ENCODE measurements around the gene C11orf68.

Gene C11orf68

DNA sequence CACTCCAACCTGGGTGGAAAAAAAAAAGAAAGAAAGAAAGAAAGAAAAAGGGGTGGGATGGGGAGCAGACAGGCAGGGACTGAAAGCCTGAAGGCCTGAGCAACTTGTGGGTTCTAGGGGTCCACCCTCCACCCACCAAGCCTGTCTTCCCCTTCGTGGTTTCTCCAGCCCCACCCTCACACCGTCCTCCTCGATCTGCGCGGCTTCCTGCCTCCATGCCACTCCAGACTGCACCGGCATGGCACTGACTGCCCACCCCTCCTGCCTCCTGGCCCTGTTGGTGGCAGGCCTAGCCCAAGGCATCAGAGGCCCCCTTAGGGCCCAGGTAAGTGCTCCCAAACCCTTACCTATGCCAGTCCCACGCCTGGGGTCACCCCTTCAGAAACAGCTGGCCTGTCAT is 39.2 kb downstream of the C11orf68 start, which contains the start of gene CTSW:
Gene CTSW (plus strand): TSS at position 221 of the 400 bp plus-strand sequence. CDS start 18 bp downstream, at position 239.
- TF ChIP-seq, protein P1, sequence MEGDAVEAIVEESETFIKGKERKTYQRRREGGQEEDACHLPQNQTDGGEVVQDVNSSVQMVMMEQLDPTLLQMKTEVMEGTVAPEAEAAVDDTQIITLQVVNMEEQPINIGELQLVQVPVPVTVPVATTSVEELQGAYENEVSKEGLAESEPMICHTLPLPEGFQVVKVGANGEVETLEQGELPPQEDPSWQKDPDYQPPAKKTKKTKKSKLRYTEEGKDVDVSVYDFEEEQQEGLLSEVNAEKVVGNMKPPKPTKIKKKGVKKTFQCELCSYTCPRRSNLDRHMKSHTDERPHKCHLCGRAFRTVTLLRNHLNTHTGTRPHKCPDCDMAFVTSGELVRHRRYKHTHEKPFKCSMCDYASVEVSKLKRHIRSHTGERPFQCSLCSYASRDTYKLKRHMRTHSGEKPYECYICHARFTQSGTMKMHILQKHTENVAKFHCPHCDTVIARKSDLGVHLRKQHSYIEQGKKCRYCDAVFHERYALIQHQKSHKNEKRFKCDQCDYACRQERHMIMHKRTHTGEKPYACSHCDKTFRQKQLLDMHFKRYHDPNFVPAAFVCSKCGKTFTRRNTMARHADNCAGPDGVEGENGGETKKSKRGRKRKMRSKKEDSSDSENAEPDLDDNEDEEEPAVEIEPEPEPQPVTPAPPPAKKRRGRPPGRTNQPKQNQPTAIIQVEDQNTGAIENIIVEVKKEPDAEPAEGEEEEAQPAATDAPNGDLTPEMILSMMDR (IDR thresholded peaks at IDR 0.05; ENCODE audit: low read length, missing control alignments), result no peak
- no peak for DNase-seq (ENCODE audit: low read depth)
- no peak within 1 kb of the TSS for H3K4me3 ChIP-seq (replicated peaks; ENCODE audit: low read depth, low read length)

DNA sequence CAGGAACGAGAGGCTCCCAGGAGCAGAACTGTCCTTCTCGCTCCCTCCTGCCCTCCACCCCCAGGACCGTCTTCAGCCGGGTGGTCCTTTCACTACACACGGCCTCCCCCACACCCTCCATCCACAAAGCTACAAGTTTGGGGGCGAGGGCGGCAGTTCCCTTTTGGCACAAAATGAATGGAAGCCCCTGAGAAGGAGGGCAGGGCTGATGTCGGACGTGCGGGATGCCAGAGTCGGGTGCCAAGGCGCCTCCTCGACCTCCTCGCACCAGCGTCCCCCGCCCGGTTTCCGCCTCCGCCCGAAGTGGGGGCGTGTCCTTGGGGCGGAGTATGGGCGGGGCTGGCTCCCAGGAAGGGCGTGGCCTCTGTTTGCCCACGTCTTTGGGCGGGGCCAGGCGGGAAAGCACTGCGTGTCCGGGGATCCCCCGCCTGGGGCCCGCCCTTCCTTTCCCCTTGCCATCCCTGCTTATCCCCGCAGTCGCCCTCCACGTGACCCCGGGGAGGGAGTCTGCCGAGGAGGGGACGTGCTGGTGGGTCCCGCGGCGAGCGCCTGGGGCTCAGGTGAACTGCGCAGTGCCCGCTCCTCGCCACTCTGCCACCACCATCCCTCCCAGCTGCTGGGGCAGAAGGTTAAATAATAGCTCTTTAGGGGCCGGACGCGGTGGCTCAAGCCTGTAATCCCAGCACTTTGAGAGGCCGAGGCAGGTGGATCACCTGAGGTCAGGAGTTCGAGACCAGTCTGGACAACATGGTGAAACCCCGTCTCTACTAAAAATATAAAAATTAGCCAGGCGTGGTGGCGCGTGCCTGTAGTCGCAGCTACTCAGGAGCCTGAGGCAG is 45.3 kb downstream of the C11orf68 start:
- DNase-seq (ENCODE audit: low read depth), result peak; percentile 91
- H3K4me3 ChIP-seq (replicated peaks; ENCODE audit: low read depth, low read length), result peak overlapping the region; percentile 67
- TF ChIP-seq, protein P1 (IDR thresholded peaks at IDR 0.05; ENCODE audit: low read length, missing control alignments), result no peak

DNA sequence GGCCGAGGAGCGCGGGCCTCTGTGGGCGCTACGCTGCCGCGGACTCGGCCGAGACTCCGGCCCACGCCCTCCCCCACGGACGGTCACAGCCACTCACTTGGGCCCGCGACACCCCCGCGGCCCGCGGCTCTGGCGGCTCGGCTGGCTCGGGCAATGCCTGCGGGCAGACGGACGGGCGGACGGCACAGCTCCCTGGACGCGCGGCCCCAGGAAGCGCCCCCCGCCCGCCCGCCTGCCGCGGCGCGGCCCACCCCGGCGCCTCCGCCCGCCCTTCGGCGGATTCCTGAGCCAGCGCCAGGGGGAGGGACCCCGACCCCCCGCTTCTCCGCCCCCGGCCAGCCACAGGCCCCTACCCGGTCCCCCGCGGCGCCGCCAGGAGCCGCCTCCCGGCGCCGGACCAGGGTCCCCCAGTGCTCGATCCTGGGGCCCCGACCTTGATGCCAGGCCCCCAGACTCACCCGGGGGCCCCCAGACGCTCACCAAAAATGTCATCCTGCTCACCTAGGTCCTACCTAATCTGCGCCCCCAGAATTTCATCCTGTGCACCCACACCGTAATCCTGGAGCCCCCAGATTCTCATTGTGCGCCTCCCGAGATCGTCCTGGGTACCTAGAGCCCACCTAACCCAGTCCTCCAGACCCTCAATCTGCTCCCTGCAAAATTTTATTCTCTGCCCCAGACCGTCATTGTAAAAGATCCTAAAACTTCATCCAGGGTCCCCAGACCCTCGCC is 46.1 kb downstream of the C11orf68 start, which contains the start of gene EFEMP2:
Gene EFEMP2 (minus strand): TSS at position 215 of the 732 bp plus-strand sequence. CDS start 446 bp downstream, outside the sequence.
- TF ChIP-seq, protein P1 (IDR thresholded peaks at IDR 0.05; ENCODE audit: low read length, missing control alignments), result no peak
- H3K4me3 ChIP-seq (replicated peaks; ENCODE audit: low read depth, low read length), result peak within 1 kb of the TSS; percentile 67
- no peak for DNase-seq (ENCODE audit: low read depth)

DNA sequence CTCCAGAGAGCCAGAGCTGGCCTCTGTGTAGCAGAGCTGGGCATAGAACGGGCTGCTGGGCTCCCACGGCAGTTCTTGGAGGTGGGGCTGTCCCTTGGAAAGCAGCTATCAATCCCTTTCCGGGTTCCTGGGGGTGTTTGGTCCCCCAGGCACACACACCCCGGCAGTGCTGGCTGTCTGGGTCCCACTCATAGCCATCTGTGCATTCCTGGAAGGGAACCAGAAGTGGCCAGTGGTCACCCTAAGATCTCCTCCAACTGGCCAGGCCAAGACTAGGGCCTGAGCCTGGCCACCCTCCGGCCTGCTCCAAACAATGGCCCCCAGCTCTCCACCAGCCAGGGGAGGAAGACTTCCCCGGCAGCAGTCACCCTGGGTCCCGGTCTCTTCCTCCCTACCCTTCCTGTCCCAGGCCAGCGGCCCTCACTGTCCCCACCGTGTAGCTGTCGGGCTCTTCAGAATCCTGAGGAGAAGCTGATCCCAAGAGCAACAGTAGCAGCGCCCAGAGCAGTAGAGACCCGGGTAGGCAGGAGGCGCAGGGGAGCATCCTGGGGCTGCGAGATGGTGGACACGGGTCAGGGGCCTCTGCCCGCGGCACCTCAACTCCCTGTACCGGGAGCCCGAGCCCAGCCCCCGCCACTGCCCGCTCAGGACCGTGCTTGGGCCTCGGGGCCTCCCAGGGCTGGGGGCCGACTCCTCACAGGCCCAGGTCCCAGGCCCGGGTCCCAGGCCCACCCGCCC is 46.9 kb downstream of the C11orf68 start:
- TF ChIP-seq, protein P1 (IDR thresholded peaks at IDR 0.05; ENCODE audit: low read length, missing control alignments), result peak; percentile 27
- peak overlapping the region; percentile 67 for H3K4me3 ChIP-seq (replicated peaks; ENCODE audit: low read depth, low read length)
- no peak for DNase-seq (ENCODE audit: low read depth)

DNA sequence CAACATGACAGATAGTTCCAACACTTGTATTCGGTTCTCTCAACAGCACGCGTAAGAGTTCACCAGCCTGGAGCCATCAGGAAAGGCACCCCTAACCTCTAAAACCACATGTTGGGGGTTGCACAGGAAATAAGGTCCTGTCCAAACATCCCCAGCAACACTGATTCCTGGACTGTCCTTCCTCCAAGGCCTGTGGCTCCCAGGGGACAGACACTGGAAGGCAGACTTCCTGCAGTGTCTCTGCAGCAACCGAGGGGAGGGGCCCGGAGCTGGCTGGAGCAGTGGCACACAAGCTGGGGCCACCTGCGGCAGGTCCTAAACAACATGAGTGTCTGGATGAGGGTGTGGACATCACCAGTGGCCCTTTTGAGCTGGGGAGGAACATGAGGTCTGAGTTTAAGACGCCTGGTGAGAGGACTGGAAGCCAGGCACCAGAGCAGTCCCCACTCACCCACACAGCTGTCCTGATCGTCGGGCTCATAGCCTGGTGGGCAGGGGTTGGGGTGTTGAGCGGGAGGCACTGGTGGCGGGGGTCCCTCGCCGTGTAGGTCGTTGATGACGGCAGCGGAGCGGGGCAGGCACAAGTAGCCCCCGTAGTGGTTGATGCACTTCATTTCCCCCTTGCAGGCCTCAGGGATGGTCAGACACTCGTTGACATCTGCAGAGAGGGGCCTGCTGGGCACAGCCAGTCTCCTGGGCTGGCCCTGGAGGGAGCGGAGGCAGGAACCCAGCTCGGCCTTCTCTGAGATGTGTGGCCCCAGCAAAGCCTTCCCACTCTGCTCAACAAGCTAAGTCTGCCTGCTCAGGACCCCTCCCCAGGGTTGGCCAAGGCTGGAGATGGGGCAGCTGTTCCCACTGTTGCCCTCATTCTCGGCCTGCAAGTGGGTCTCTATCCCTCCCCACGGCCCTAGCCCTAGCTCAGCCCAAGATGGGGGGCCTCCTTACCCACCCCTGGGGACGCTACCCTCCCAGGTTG is 47.9 kb downstream of the C11orf68 start:
- DNase-seq (ENCODE audit: low read depth), result no peak
- TF ChIP-seq, protein P1 (IDR thresholded peaks at IDR 0.05; ENCODE audit: low read length, missing control alignments), result no peak
- peak overlapping the region; percentile 67 for H3K4me3 ChIP-seq (replicated peaks; ENCODE audit: low read depth, low read length)

DNA sequence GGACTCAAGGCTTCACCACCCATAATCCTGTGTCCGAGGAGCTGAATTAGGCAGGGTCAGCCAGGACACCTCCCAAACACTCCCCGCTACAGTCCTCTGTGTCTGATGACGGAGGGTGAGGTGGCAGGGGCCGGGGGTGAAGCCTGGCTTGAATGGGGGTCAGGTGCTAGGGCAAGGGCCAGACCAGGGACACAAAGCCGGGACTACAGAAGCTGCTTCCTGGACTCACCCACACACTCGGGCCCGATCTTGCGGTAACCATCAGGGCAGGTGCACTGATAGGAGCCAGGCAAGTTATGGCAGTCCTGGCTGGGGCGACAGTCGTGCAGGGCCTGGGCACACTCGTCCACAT is 48.6 kb downstream of the C11orf68 start:
- DNase-seq (ENCODE audit: low read depth), result no peak
- TF ChIP-seq, protein P1 (IDR thresholded peaks at IDR 0.05; ENCODE audit: low read length, missing control alignments), result no peak
- no peak overlapping the region for H3K4me3 ChIP-seq (replicated peaks; ENCODE audit: low read depth, low read length)
